Measurements from ENCODE around the gene EYA4. TPM values are rescaled to one million over a fixed set of nuclear protein-coding genes. Genes with fewer than 3 reads are reported as not detected.

EYA4 gene, protein sequence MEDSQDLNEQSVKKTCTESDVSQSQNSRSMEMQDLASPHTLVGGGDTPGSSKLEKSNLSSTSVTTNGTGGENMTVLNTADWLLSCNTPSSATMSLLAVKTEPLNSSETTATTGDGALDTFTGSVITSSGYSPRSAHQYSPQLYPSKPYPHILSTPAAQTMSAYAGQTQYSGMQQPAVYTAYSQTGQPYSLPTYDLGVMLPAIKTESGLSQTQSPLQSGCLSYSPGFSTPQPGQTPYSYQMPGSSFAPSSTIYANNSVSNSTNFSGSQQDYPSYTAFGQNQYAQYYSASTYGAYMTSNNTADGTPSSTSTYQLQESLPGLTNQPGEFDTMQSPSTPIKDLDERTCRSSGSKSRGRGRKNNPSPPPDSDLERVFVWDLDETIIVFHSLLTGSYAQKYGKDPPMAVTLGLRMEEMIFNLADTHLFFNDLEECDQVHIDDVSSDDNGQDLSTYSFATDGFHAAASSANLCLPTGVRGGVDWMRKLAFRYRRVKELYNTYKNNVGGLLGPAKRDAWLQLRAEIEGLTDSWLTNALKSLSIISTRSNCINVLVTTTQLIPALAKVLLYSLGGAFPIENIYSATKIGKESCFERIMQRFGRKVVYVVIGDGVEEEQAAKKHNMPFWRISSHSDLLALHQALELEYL
- total RNA-seq (1 to 10 TPM; 2.3 TPM), polyA plus RNA-seq (ENCODE audit: insufficient read length in 2 of 2) (under 1 TPM; 0.60 to 0.73 TPM)
- long read RNA-seq, donor 1, result 0 reads
- long read RNA-seq, donor 2, result 0 reads
- long read RNA-seq, donor 3, result 0 reads
- long read RNA-seq, donor 4, result 0 reads

DNA sequence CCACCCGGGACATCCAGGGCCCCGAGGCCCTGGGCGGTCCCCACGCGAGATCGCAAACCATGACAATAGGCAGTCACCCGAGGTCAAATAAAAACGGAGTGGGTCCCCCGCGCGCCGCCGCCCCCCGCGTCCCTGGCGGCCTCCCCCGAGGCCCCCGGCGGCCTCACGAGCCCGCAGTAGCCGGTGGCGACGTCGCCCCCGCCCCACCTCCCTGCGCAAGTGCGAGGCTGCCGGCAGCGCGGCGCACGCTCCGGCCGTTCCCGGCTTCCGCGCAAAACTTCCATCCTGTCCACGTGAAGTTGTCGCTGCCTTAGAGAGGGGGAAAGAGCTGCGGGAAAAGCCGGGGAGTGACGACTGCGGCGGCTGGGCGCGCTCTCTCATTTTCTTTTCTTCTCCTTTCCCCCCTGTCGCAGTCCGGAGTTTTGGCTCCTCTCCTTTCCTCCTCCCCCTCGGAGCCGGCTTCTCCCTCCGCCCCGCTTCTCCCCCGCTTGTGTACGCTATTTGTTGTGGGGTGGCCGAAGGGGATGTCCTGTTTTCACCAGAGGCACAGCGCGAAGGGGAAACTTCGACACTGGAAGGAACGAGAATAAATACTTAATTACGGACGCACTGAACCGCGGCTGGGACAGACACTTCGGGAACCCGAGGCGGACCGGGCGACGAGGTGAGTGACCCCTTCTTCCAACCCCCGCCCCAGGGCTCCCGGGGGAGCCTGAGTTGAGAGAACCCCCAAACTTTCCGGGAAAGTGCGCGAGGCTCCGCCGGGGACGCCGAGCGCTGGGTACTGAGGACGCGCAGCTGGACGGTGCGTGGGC lies at the start of gene EYA4:
Gene EYA4, plus strand, starts transcription at position 272 of the 815 bp plus-strand sequence. CDS start 33,424 bp downstream, outside the sequence.
- H3K9me3 ChIP-seq (ENCODE audit: control insufficient read depth, insufficient read depth, low read length), result no peaks in the 10 kb centered on the region
- H3K36me3 ChIP-seq (ENCODE audit: control insufficient read depth, insufficient read depth, low read length), result no peaks in the 10 kb centered on the region
- DNase-seq (ENCODE audit: low read depth in 4 of 6, low spot score in 6 of 6), result peak in 2 of 6 donors; percentile 65
- 0% methylated on average over 72 of the region's 84 CpGs for WGBS (ENCODE audit: insufficient coverage)
- peaks cover 64% of the 10 kb centered on the region for H3K27me3 ChIP-seq (ENCODE audit: control insufficient read depth, insufficient read depth, low read length)
- H3K4me3 ChIP-seq (ENCODE audit: low read depth, low read length), result peak within 1 kb of the TSS; percentile 59
- H3K27ac ChIP-seq (ENCODE audit: low read depth, low read length), result no peak within 1 kb of the TSS
- H3K4me1 ChIP-seq (ENCODE audit: control insufficient read depth, insufficient read depth, low read length), result peaks cover 26% of the 10 kb centered on the region

DNA sequence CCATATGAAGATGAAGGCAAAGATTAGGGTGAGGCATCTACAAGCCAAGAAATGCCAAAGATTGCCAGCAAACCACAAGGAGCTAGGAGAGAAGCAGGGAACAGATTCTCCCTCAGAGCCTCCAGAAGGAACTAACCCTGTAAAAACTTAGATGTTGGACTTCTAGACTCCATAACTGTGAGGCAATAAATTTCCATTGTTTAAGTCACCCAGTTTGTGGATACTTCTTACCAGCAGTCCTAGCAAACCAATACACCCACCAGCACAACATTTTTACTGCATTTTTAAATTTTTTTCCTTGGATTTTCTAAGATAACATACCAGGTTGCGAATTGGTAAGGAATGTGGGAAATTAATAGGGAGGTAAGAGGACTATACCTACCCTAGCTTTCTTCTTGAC lies 47.8 kb upstream of the EYA4 start:
- H3K4me1 ChIP-seq (ENCODE audit: control insufficient read depth, insufficient read depth, low read length), result no peaks in the 10 kb centered on the region
- H3K27ac ChIP-seq (ENCODE audit: low read depth, low read length), result no peak overlapping the region
- no peak for DNase-seq (ENCODE audit: low read depth in 4 of 6, low spot score in 6 of 6)
- no peaks in the 10 kb centered on the region for H3K9me3 ChIP-seq (ENCODE audit: control insufficient read depth, insufficient read depth, low read length)
- no peaks in the 10 kb centered on the region for H3K36me3 ChIP-seq (ENCODE audit: control insufficient read depth, insufficient read depth, low read length)
- WGBS (ENCODE audit: insufficient coverage), result no CpG with 5 or more reads among the region's 1 CpG
- no peaks in the 10 kb centered on the region for H3K27me3 ChIP-seq (ENCODE audit: control insufficient read depth, insufficient read depth, low read length)
- H3K4me3 ChIP-seq (ENCODE audit: low read depth, low read length), result no peak overlapping the region

DNA sequence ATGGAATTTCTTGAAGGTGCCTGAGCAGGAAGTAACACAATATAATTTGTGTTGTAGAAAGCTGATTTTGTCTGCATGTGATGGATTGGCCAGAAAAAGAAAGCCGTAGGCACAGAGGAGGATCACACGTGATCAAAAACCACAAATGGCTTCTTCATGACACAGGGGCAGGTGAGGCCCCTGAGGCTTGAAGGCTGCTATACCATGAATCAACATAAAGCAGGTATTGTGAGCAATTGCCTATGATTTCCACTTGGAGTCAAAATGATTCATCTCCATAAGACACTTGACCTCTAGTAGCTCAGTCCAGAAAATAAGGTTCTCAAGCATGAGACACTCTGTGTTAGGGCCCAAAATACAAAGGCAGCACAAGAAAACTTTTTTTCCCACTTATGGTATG lies 42.4 kb upstream of the EYA4 start:
- Histone ChIP-seq H3K36me3 (ENCODE audit: control insufficient read depth, insufficient read depth, low read length) (no peaks in the 10 kb centered on the region), H3K4me1 (ENCODE audit: control insufficient read depth, insufficient read depth, low read length) (no peaks in the 10 kb centered on the region), H3K4me3 (ENCODE audit: low read depth, low read length) (no peak overlapping the region), H3K9me3 (ENCODE audit: control insufficient read depth, insufficient read depth, low read length) (no peaks in the 10 kb centered on the region), H3K27me3 (ENCODE audit: control insufficient read depth, insufficient read depth, low read length) (no peaks in the 10 kb centered on the region), H3K27ac (ENCODE audit: low read depth, low read length) (no peak overlapping the region)
- no peak for DNase-seq (ENCODE audit: low read depth in 4 of 6, low spot score in 6 of 6)
- 83% methylated on average over 2 of the region's 2 CpGs for WGBS (ENCODE audit: insufficient coverage)

- no peak for DNase-seq (ENCODE audit: low read depth in 4 of 6, low spot score in 6 of 6)
- Histone ChIP-seq H3K36me3 (ENCODE audit: control insufficient read depth, insufficient read depth, low read length) (no peaks in the 10 kb centered on the region), H3K27me3 (ENCODE audit: control insufficient read depth, insufficient read depth, low read length) (no peaks in the 10 kb centered on the region), H3K27ac (ENCODE audit: low read depth, low read length) (no peak overlapping the region), H3K9me3 (ENCODE audit: control insufficient read depth, insufficient read depth, low read length) (no peaks in the 10 kb centered on the region), H3K4me3 (ENCODE audit: low read depth, low read length) (no peak overlapping the region), H3K4me1 (ENCODE audit: control insufficient read depth, insufficient read depth, low read length) (no peaks in the 10 kb centered on the region)
- WGBS (ENCODE audit: insufficient coverage), result 100% methylated on average over 2 of the region's 4 CpGs
Measured at GRCh38 chr6:133201231-133201630, 39.9 kb upstream of the EYA4 start.

DNA sequence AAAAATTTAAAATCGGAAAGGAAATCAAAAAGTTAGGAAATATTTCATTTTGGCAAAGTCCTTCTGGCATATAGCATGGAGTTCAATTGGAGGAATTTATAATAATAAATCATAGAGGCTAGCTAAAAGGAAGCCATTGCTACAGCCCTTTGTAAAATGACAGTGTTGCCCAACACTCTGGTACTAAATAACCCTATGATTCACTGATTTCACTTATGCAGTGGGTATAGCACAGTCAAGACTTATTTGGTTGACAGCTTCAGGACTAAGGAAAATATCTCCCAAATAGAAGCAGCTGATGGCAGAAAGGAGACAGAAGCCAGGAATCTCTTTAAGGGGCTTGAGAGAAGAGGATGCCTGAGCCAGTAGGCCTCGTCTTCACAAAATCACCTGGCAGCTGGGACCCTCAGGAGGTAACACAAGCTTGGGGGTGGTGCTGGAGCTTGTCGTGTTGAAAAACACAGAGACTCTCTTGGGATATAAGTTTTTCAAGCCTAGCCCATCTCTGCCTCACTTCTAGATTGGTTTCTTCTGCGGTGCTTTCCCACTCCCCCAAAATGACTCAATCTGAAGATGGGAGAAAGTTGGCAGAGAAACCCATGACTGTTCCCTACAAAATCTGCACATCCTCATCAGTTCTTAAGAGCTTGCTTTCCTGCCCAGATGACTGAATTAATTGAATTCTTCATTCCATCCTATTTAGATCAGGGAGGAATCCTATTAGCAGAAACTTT lies 38.4 kb upstream of the EYA4 start:
- no peak for DNase-seq (ENCODE audit: low read depth in 4 of 6, low spot score in 6 of 6)
- H3K9me3 ChIP-seq (ENCODE audit: control insufficient read depth, insufficient read depth, low read length), result no peaks in the 10 kb centered on the region
- no peak overlapping the region for H3K27ac ChIP-seq (ENCODE audit: low read depth, low read length)
- no peaks in the 10 kb centered on the region for H3K36me3 ChIP-seq (ENCODE audit: control insufficient read depth, insufficient read depth, low read length)
- H3K4me1 ChIP-seq (ENCODE audit: control insufficient read depth, insufficient read depth, low read length), result no peaks in the 10 kb centered on the region
- H3K27me3 ChIP-seq (ENCODE audit: control insufficient read depth, insufficient read depth, low read length), result no peaks in the 10 kb centered on the region
- no peak overlapping the region for H3K4me3 ChIP-seq (ENCODE audit: low read depth, low read length)
- WGBS (ENCODE audit: insufficient coverage), result 83% methylated on average over 1 of the region's 4 CpGs

GRCh38 chr6:133203344-133203697 lies 37.8 kb upstream of the EYA4 start:
- H3K4me1 ChIP-seq (ENCODE audit: control insufficient read depth, insufficient read depth, low read length), result no peaks in the 10 kb centered on the region
- H3K36me3 ChIP-seq (ENCODE audit: control insufficient read depth, insufficient read depth, low read length), result no peaks in the 10 kb centered on the region
- 83% methylated on average over 4 of the region's 5 CpGs for WGBS (ENCODE audit: insufficient coverage)
- no peaks in the 10 kb centered on the region for H3K27me3 ChIP-seq (ENCODE audit: control insufficient read depth, insufficient read depth, low read length)
- no peaks in the 10 kb centered on the region for H3K9me3 ChIP-seq (ENCODE audit: control insufficient read depth, insufficient read depth, low read length)
- H3K27ac ChIP-seq (ENCODE audit: low read depth, low read length), result no peak overlapping the region
- no peak overlapping the region for H3K4me3 ChIP-seq (ENCODE audit: low read depth, low read length)
- no peak for DNase-seq (ENCODE audit: low read depth in 4 of 6, low spot score in 6 of 6)

DNA sequence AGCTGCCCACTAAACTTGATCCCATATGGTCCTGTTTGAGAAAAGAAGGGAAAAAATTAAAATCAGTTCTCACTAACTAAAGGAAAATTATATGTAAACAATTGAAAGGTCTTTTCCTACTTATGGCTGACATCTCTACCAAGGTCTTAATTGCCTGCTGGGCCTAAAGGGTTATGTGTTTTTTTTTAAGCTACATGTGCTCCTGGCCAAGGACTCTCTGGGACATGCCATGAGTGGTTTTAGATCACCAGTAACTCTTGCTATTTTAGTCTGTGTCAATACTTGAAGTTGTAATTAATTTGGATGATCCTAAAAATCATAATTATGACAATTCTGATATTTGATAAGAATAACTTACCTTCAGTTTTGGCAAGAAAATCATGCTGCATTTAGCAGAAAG lies 35.9 kb upstream of the EYA4 start:
- Histone ChIP-seq H3K27ac (ENCODE audit: low read depth, low read length) (no peak overlapping the region), H3K4me3 (ENCODE audit: low read depth, low read length) (no peak overlapping the region), H3K9me3 (ENCODE audit: control insufficient read depth, insufficient read depth, low read length) (no peaks in the 10 kb centered on the region), H3K27me3 (ENCODE audit: control insufficient read depth, insufficient read depth, low read length) (no peaks in the 10 kb centered on the region), H3K36me3 (ENCODE audit: control insufficient read depth, insufficient read depth, low read length) (no peaks in the 10 kb centered on the region), H3K4me1 (ENCODE audit: control insufficient read depth, insufficient read depth, low read length) (no peaks in the 10 kb centered on the region)
- DNase-seq (ENCODE audit: low read depth in 4 of 6, low spot score in 6 of 6), result no peak

- Histone ChIP-seq H3K4me3 (ENCODE audit: low read depth, low read length) (no peak overlapping the region), H3K27ac (ENCODE audit: low read depth, low read length) (no peak overlapping the region), H3K36me3 (ENCODE audit: control insufficient read depth, insufficient read depth, low read length) (no peaks in the 10 kb centered on the region), H3K27me3 (ENCODE audit: control insufficient read depth, insufficient read depth, low read length) (no peaks in the 10 kb centered on the region), H3K9me3 (ENCODE audit: control insufficient read depth, insufficient read depth, low read length) (no peaks in the 10 kb centered on the region), H3K4me1 (ENCODE audit: control insufficient read depth, insufficient read depth, low read length) (no peaks in the 10 kb centered on the region)
- WGBS (ENCODE audit: insufficient coverage), result 93% methylated on average over 2 of the region's 5 CpGs
- DNase-seq (ENCODE audit: low read depth in 4 of 6, low spot score in 6 of 6), result no peak
Measured at GRCh38 chr6:133206942-133207341, 34.2 kb upstream of the EYA4 start.

- H3K36me3 ChIP-seq (ENCODE audit: control insufficient read depth, insufficient read depth, low read length), result no peaks in the 10 kb centered on the region
- no peak overlapping the region for H3K4me3 ChIP-seq (ENCODE audit: low read depth, low read length)
- no peak for DNase-seq (ENCODE audit: low read depth in 4 of 6, low spot score in 6 of 6)
- H3K9me3 ChIP-seq (ENCODE audit: control insufficient read depth, insufficient read depth, low read length), result no peaks in the 10 kb centered on the region
- H3K27ac ChIP-seq (ENCODE audit: low read depth, low read length), result no peak overlapping the region
- no peaks in the 10 kb centered on the region for H3K27me3 ChIP-seq (ENCODE audit: control insufficient read depth, insufficient read depth, low read length)
- no peaks in the 10 kb centered on the region for H3K4me1 ChIP-seq (ENCODE audit: control insufficient read depth, insufficient read depth, low read length)
Measured at GRCh38 chr6:133207754-133208153, 33.4 kb upstream of the EYA4 start.

Data from spinal cord (tissue), 10 donors.